Heart left ventricle (tissue), 16 donors: ENCODE data around the gene ASTE1. TPM values are rescaled to one million over a fixed set of nuclear protein-coding genes. Genes with fewer than 3 reads are reported as not detected.

Experiments used
- ATAC-seq, 4 donors: fragments of 200-7000 bp; cut with Tn5 transposase; one replicate each; pipeline ENCODE4 v1.9.1; 2020 to 2022; ENCODE audit warnings: moderate library complexity in 4 of 4, mild to moderate bottlenecking in 3 of 4, moderate number of reproducible peaks in 1 of 4
- DNase-seq, 5 donors: peaks; one replicate each; pipeline ENCODE4 v3.0.0-alpha.2; 2020
- H3K27ac ChIP-seq, 12 donors: fragments of 200-600 bp; sonication (generic) in 4 of 12; one replicate each; pipeline versions ENCODE4 v1.5.0 to v1.8.0; 2016 to 2022; ENCODE audit warnings: mild to moderate bottlenecking in 2 of 12
- H3K27me3 ChIP-seq, 9 donors: fragments of 200-600 bp; sonication (generic) in 2 of 9; one replicate each; pipeline versions ENCODE4 v1.5.1 to v1.8.0; 2016 to 2022; ENCODE audit warnings: mild to moderate bottlenecking in 3 of 9
- H3K36me3 ChIP-seq, 9 donors: fragments of 200-600 bp; sonication (generic) in 2 of 9; one replicate each; pipeline versions ENCODE4 v1.5.0 to v1.8.0; 2018 to 2022; ENCODE audit warnings: mild to moderate bottlenecking in 2 of 9
- H3K4me1 ChIP-seq, 12 donors: fragments of 200-600 bp; sonication (generic) in 4 of 12; one replicate each; pipeline versions ENCODE4 v1.5.0 to v1.8.0; 2016 to 2022; ENCODE audit warnings: mild to moderate bottlenecking in 3 of 12
- H3K4me3 ChIP-seq, 12 donors: fragments of 200-600 bp; sonication (generic) in 4 of 12; one replicate each; pipeline versions ENCODE4 v1.5.0 to v1.8.0; 2017 to 2022; ENCODE audit warnings: mild to moderate bottlenecking in 9 of 12, moderate library complexity in 4 of 12
- H3K9me3 ChIP-seq, 12 donors: fragments of 200-600 bp; sonication (generic) in 4 of 12; one replicate each; pipeline versions ENCODE4 v1.5.0 to v1.8.0; 2016 to 2022; ENCODE audit warnings: mild to moderate bottlenecking in 1 of 12
- CTCF ChIP-seq, 12 donors: fragments of 200-600 bp; sonication (generic) in 4 of 12; IDR thresholded peaks; one replicate each; pipeline versions ENCODE4 v1.5.0 to v1.8.0; 2018 to 2022; ENCODE audit warnings: antibody characterized with exemption in 12 of 12, mild to moderate bottlenecking in 5 of 12
- POLR2A ChIP-seq, 2 donors: fragments of 450-650 bp; IDR thresholded peaks; one replicate each; pipeline ENCODE4 v1.6.1; 2017; ENCODE audit warnings: antibody characterized with exemption in 2 of 2, mild to moderate bottlenecking in 2 of 2, moderate library complexity in 2 of 2
- WGBS, 4 donors: extraction: QIAGEN DNeasy Blood & Tissue Kit in 2 of 4; methylation state at CpG; one replicate each; pipeline versions ENCODE4 v1.1.5 to v1.1.7; 2013 to 2018; 5-methylcytosine and 5-hydroxymethylcytosine counted together
- intact Hi-C, 10 donors: fragments of 100-400 bp; cut with DNase I; formaldehyde crosslinking; loops; one replicate each; pipeline versions ENCODE4 v1.11.1 to v1.14.2; 2022
- polyA plus RNA-seq, 2 donors: library from polyadenylated mRNA; stranded (reverse); fragments of 200-250 nt; gene quantifications; one replicate each; pipeline ENCODE4 v1.2.3, GENCODE V29; 2013
- total RNA-seq, 9 donors: library from RNA; depleted of rRNA in 2 of 9; stranded (reverse); fragments of >200 nt in 2 of 9; fragmentation: NEBNext Ultra II Directional in 3 of 9; extraction: Animal tissue kit (Norgen Biotek cat#: 25700) in 3 of 9; gene quantifications; one replicate each; pipeline versions ENCODE4 v1.1.0 to v1.2.4, GENCODE V29; 2016 to 2023
- donor health status: ischemic (EF 13 %, LVEDD 7.1; RV severe dilation, severe dysfunction).
- donor health status: healthy with polysubstance abuse.
- donor health status: DM: no; HTN: yes; CAD: no.
- donor health status: DM: no; HTN: no; CAD: no.
- donor health status: ischemic (EF 25% LVEDD 6.9; RV normal size, moderate dysfunction).
- donor health status: ischemic (EF 25% LVEDD 5.7; RV mildly dilated, moderate dysfunction).
- donor health status: healthy.
- donor health status: DM: yes; HTN: yes; CAD: no.
- donor health status: ischemic (EF 35%, LVEDD 5.7; RV mildly dilated, moderate dysfunction).
- donor health status: nonischemic (EF 11% LVEDD 7.7; RV severe dilation, severe dysfunction).
- donor health status: DM: yes; HTN: yes; CAD: no.
- donor health status: PGD.
- donor health status: ischemic (EF 29% LVEDD 5.4; RV normal size, mild dysfunction).
- donor health status: nonischemic (EF 23%, LVEDD 6.1; RV moderate dilation, normal function).

Gene ASTE1
- total and polyA plus RNA-seq, 11 donors, result 1.4 to 5.7 (median 3.1) TPM

DNA sequence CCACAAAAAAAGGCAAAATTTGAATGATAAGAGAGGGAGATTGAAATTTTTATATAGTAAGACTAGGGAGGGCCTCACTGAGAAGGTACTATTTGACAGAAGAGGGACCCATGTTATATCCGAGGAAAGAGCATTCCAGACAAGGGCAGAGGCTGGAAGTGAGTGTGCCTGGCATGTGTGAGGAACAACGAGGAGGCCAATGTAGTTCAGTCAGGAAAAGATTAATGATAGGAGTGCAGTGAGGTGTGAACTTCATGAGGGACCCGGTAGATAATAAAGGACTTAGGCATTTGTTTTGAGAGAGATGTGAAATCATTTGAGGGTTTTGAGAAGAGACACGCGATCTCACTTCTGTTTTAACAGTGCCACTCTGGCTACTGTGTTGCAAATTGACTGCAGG lies 36.3 kb downstream of the ASTE1 start:
- Histone ChIP-seq H3K9me3 (no peaks in the 10 kb centered on the region), H3K4me1 (no peaks in the 10 kb centered on the region), H3K4me3 (no peak overlapping the region), H3K27ac (no peak overlapping the region), H3K36me3 (peaks cover 0 to 48% (median 29%) of the 10 kb centered on the region in 9 donors), H3K27me3 (no peaks in the 10 kb centered on the region)
- ATAC-seq (no peak), DNase-seq (no peak)
- intact Hi-C loops, result no loop called here
- 55 to 65% (median 60%) methylated on average over 5 of the region's 5 CpGs for WGBS, 4 donors
- TF ChIP-seq CTCF (IDR thresholded peaks at IDR 0.05) (no peak), POLR2A (IDR thresholded peaks at IDR 0.05) (no peak)

DNA sequence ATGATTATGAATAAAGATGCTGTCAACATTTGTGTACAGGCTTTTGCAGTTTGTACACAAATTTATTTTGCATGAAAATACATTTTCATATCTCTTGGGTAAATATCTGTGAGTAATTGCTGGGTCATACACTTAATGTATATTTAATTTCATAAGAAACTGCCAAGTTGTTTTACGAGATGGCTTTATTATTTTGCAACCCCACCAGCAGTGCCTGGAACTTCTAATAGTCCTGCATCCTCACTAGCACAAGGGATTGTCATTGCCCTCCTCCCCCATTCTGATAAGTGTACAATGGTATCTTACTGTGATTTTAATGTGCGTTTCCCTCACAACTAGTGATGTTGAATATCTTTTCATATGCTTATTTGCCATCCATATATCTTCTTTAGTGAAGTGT lies 45.2 kb downstream of the ASTE1 start:
- intact Hi-C loops, result no loop called here
- Histone ChIP-seq H3K27ac (no peak overlapping the region), H3K36me3 (peaks cover 0 to 85% (median 31%) of the 10 kb centered on the region in 9 donors), H3K4me1 (peaks cover 0 to 4% (median 0%) of the 10 kb centered on the region in 12 donors), H3K9me3 (no peaks in the 10 kb centered on the region), H3K4me3 (no peak overlapping the region), H3K27me3 (no peaks in the 10 kb centered on the region)
- DNase-seq, result no peak
- ATAC-seq, result no peak
- WGBS, 4 donors, result 88 to 94% (median 92%) methylated on average over 2 of the region's 2 CpGs
- no peak for TF ChIP-seq POLR2A (IDR thresholded peaks at IDR 0.05)

- H3K27ac ChIP-seq, result no peak overlapping the region
- no peaks in the 10 kb centered on the region for H3K9me3 ChIP-seq
- H3K36me3 ChIP-seq, result peaks cover 0 to 98% (median 52%) of the 10 kb centered on the region in 9 donors
- TF ChIP-seq POLR2A (IDR thresholded peaks at IDR 0.05), result no peak
- TF ChIP-seq CTCF (IDR thresholded peaks at IDR 0.05), result no peak
- DNase-seq (no peak), ATAC-seq (no peak)
- H3K4me1 ChIP-seq, result peaks cover 0 to 4% (median 0%) of the 10 kb centered on the region in 12 donors
- H3K27me3 ChIP-seq, result no peaks in the 10 kb centered on the region
- no peak overlapping the region for H3K4me3 ChIP-seq
- intact Hi-C loops, result no loop called here
- 95 to 97% (median 96%) methylated on average over 2 of the region's 2 CpGs for WGBS, 4 donors
Measured at GRCh38 chr3:130979117-130979516, 47.5 kb downstream of the ASTE1 start.

DNA sequence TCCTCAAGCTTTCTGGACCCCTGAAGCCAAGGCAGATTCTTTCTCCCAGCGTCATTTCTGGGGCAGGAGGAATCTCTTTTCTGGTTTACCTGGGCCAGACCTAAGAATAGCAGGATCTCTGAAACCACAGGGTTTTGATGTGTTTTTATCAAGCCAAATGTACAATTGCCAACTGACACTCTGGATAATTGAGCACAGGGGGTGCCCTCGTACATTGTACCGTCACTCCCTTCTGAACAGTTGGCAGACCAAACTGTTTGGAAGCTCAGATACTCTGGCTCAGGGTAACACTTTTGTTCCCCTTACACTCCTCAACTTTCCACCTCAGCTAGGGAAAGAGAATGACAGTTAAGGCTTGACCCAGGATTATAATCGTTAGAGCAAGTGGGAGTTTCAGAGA lies 49.9 kb downstream of the ASTE1 start:
- ATAC-seq, result peak; percentile 53 to 87 (median 77)

More for the DNA sequence above, 49.9 kb downstream of the ASTE1 start:
- H3K4me3 ChIP-seq, result no peak overlapping the region
- no peaks in the 10 kb centered on the region for H3K27me3 ChIP-seq
- H3K36me3 ChIP-seq, result peaks cover 0 to 96% (median 47%) of the 10 kb centered on the region in 9 donors
- 57 to 74% (median 65%) methylated on average over 4 of the region's 4 CpGs for whole genome bisulfite sequencing, 4 donors
- intact Hi-C loops, result no loop called here
- no peak for DNase-seq
- H3K4me1 ChIP-seq, result peaks cover 0 to 4% (median 0%) of the 10 kb centered on the region in 12 donors
- H3K27ac ChIP-seq, result peak overlapping the region in 1 of 12 donors; percentile 50
- H3K9me3 ChIP-seq, result no peaks in the 10 kb centered on the region
- TF ChIP-seq POLR2A (IDR thresholded peaks at IDR 0.05) (no peak), CTCF (IDR thresholded peaks at IDR 0.05) (no peak)
